ENCODE measurements around the gene OR8B3.
"Not testable (repeated sequence)": the region's sequence is repeated elsewhere in the genome, so short reads cannot be mapped to it uniquely, and the experiment has no call there.

OR8B3 gene, protein sequence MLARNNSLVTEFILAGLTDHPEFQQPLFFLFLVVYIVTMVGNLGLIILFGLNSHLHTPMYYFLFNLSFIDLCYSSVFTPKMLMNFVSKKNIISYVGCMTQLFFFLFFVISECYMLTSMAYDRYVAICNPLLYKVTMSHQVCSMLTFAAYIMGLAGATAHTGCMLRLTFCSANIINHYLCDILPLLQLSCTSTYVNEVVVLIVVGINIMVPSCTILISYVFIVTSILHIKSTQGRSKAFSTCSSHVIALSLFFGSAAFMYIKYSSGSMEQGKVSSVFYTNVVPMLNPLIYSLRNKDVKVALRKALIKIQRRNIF

DNA sequence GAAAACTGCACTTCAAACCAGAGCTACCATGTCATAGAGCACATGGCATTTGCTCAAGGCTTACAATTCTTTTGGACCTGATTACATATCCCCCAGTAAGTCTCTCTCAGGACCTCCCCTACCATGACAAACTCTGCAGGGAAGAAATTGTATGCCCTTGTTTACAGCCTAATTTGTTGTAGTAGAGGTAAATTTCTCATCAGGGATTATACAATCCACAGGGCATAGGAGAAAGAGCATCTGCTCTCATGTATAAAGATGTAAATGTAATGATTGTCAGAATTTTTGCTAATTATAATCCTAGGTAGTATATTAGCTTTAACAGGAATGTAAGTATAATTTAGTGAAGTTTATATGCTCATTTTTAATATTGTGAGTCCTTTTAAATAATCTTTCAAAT lies at the start of gene OR8B3:
OR8B3 (minus strand) TSS at position 101 of the 400 bp plus-strand sequence. CDS start 1,673 bp downstream, outside the sequence.
- no peak for DNase-seq (ENCODE audit: low read depth)

DNA sequence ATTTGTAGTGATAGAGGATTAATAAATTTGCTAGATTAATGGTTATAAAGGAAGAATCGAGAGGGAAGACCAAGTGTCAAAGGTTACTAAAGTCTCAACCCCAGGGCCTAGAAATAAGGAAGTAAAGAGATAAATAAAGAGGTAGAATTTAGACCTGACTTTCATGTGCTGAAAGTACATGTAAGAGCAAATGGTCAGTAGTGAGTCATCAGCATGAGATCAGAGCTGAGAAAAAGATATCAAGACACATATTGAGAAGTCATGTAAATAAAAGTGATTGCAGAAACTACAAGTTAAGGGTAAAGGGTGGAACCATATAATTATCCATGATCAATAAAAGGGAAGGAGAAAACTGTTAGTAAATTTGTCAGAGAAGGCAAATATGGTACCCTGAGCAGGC lies 48.1 kb upstream of the OR8B3 start:
- no peak for DNase-seq (ENCODE audit: low read depth)

DNA sequence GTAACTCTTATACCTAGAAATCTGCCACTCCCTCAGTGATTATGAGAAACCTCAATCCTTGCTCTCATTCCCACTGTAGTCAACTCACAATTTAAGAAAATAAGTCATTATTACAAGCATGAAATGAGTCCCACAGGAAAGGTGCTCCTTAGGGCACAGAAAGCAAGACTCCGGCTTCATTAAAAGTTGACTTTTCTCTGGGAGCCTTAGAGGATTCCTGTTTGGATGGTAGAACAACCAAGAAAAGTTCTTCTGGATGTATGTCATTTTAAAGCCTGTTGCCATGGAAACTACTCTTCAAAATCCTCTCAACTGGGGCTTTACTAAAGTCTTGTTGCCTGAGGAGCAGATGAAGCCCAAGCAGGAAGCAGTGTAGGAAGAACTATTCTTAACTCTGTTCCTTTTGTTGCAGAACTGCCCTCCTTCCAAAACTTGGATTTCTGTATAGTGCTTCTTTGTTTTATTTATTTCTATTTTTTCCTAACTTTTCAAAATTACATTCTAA lies 46.9 kb upstream of the OR8B3 start, which contains the start of gene OR8B8:
OR8B8 (minus strand) TSS at position 51 of the 505 bp plus-strand sequence. CDS start 4,611 bp downstream, outside the sequence.
- no peak for DNase-seq (ENCODE audit: low read depth)

DNA sequence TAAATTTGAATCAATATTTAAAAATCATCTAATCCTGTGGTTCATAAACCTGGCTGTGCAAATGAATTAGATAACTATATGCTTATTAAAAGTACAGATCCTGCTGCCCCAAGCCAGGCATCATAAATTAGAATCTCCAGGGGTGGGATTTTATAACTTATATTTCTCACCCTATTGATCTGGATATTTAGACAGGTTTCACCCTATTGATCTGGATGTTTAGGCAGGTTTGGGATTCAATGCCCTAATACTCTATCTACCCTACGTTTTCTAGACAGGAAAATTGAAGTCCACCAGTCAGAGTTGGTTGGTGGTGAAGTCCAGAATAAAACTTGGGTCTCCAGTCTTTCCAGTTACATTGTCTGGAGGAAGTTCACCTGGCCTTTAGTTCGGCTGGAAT lies 44.0 kb upstream of the OR8B3 start:
- DNase-seq (ENCODE audit: low read depth), result no peak

DNA sequence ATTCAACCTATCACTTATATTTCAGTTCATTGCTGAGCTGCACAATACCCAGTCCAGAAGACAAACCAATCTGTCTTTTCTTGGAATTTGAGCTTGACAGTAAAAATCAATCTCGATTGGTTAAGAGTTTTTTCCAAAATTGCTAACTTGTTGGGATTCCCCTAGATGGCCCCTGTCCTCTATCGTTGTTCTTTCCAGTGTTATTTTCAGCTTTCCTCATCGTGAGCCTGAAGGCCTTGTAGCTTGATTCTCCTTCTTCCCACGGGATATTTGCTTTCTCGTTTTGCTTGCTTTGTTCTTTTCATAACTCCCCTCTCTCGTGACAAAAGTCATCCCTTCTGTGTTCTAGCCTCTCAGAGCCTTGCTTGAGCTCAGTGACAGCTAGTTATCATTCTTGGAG lies 43.6 kb upstream of the OR8B3 start:
- no peak for DNase-seq (ENCODE audit: low read depth)

DNA sequence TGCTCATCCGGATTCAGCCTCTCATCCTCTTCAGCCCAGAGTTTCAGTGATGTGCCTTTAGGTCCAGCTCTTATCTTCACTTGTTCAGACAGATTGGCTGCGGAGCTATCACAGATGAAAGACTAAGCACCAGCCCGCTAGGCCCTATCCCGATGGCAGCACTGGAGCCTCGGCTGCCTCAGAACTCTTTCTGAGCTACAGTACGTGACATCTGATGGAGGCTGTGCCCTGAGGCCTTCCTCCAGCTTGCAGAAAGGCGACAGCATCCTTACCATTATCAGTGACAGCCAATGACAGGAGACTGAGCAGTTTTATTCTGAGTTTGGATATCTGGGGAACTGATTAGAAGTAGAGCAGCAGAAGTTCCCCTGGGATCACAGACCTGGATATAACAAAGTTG lies 42.7 kb upstream of the OR8B3 start:
- no peak for DNase-seq (ENCODE audit: low read depth)

DNA sequence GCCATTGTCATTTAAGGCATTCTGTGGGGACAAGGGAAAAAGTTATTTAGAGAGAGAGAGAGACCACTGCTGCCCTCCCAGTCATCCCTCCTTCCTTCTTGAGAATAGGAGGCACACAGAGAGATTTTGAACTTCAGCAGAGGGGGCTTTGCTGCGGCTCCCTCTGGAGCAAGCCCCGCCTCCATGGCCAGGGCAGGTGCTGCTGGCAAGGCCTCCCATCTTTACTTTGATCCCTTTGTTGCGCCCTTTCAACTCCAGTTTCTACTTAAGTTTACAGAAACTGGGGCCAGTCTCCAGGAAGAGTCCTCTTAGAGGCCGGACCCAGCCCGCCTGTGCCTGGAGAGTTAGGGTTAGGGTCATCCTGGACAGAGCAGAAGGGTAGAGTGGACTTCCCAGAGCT lies 42.3 kb upstream of the OR8B3 start:
- DNase-seq (ENCODE audit: low read depth), result no peak

DNA sequence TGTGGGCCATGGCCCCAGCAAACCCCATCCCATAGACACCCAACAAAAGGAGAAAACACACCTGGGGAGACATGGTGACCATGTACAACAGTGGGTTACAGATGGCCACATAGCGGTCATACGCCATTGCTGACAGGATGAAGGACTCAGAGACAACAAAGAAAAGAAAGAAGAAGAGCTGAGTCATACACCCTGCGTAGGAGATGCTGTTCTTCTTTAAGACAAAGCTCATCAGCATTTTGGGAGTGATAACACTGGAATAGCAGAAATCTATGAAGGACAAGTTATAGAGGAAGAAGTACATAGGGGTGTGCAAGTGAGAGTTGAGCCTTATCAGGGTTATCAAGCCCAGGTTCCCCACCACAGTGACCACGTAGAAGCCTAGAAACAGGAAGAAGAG lies 41.8 kb upstream of the OR8B3 start:
- no peak for DNase-seq (ENCODE audit: low read depth)

DNA sequence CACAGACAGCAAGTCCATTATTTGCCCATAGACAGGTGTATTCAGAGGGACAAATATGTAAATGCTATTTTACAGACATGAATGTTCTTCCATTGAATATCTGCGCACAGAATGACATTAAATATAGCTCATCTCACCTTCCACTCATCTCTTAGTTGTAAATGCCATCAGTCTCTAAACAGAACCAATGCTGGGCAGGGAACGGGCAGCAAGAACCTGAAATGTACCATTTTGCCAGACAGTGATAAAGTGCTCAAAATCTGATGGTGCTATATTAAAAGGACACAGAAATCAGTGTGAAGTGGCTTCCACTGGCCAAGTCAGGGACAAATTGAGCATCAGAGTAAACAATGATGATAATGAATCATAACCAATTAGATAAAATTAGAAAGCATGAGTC lies 35.9 kb upstream of the OR8B3 start:
- DNase-seq (ENCODE audit: low read depth), result no peak

DNA sequence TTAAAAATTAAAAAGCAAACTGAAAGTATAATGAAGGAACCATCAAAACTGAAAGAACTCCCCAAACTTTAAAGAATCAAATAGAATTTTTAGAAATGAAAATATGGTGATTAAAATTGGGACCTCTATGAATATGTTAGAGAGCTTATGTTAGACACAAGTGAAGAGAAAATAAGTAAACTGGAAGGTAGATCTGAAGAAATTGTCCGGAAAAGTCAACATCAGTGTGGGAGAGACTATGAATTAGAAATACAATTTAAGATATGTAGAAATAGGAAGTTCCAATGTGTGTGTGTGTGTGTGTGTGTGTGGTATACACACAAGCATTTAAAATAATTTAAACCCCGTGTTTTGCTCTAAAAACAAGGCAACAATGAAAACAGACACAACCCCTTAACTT lies 30.8 kb upstream of the OR8B3 start:
- DNase-seq (ENCODE audit: low read depth), result no peak

DNA sequence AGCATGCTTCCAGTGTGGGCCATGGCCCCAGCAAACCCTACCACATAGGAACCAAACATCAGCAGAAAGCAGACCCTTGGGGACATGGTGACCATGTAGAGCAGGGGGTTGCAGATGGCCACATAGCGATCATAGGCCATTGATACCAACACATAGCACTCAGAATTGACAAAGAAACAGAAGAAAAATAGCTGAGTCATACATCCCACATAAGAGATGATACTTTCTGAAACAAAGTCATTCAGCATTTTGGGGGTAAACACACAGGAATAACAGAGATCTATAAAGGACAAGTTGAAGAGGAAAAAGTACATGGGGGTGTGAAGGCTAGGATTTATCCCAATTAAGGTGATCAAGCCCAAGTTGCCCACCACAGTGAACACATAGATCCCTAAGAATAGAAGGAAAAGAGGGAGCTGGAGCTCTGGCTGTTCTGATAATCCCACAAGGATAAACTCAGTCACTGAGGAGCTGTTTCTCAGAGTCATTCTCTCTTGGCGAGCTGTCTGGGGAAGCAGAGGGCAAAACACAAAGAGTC lies 25.6 kb upstream of the OR8B3 start, which contains the start of gene OR8B4:
OR8B4 (minus strand) TSS at position 488 of the 538 bp plus-strand sequence; CDS start at position 488, 0 bp downstream.
- no peak for DNase-seq (ENCODE audit: low read depth)

DNA sequence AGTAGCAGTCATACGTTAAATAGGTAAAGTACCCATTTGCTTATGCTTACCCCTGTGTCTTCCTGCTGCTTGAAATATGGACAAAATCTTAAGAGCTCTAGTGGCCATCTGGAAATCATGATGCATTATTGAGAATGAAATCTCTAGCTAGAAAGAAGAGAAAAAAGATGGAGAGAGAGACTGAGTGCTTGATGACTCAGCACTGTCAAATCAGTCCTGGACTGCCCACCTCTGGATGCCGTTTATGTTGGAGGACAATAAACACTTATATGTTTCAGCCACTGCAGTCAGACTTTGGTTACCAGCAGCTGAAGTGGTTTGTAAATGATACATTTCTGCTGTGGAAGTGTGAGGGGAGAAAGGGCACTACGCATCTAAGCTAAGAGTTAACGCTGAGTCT lies 22.2 kb upstream of the OR8B3 start:
- DNase-seq (ENCODE audit: low read depth), result no peak

DNA sequence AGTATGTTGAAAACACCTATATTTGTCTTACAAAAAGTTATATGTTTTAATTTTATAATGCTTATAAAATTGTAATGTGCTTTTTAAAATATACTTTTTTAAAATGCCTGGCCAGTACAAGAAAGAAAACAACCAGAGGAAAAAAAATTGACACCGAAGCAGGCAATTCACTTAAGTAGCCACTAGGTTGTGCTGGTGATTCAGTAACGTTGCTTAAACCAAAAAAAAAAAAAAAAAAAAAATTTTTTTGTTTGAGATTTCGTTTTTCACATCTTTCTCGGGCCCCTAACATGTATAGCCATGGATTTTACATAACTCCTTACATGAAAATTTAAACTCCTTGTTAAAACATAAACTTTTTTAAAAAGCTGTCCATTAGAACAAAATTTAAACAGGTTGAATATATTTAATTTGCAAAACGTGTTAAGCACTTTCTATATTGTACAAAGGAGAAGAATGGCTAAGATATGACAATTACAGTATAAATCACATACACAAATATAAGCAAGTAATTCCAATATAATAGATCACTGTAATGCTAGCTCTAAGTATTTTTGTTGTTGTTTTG lies 16.6 kb upstream of the OR8B3 start:
- no peak for DNase-seq (ENCODE audit: low read depth)

DNA sequence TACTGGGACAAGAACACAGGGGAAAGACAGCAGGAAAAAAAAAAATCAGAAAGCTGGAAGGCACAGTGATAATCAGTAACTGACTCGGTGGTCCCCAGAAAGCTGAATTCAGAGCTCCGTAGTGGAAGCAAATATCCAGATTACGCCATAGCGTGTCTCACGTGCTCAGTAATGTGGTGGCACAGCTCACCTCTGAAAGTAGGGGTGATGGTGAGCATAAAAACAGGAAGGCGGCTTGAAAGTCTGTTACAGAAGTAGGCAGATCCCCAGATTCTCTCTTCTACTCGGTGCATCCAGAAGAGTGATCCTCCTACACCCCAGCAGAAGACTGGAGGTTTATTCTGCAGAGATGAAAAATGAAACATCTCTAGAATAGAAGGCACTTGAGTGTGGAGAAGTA lies 11.1 kb upstream of the OR8B3 start:
- no peak for DNase-seq (ENCODE audit: low read depth)

DNA sequence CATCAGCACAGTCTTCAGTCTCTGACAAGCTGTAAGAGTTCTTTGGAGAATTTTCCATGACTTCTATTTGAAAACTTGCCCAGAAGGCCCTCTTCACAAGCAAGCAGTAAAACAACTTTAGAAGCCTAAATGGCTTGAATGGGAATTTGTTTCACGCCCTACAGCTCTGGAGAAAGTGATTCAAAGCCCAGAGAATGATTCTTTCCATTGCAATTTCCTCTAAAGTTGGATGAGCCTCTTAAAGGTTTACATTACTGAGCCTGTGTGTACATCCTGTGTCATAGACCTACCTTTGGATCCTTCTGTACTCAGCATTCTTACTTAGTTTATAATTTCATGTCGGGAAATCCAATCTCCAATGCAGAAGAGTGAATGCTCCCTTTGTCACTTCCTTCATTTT lies 6.8 kb upstream of the OR8B3 start:
- no peak for DNase-seq (ENCODE audit: low read depth)

DNA sequence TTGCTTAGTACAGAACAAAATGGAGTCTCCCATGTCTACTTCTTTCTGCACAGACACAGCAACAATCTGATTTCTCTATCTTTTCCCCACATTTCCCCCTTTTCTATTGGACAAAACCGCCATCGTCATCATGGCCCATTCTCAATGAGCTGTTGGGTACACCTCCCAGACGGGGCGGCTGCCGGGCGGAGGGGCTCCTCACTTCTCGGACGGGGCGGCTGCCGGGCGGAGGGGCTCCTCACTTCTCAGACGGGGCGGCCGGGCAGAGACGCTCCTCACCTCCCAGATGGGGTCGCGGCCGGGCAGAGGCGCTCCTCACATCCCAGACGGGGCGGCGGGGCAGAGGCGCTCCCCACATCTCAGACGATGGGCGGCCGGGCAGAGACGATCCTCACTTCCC lies 4.4 kb upstream of the OR8B3 start:
- not testable (repeated sequence) for DNase-seq (ENCODE audit: low read depth)

DNA sequence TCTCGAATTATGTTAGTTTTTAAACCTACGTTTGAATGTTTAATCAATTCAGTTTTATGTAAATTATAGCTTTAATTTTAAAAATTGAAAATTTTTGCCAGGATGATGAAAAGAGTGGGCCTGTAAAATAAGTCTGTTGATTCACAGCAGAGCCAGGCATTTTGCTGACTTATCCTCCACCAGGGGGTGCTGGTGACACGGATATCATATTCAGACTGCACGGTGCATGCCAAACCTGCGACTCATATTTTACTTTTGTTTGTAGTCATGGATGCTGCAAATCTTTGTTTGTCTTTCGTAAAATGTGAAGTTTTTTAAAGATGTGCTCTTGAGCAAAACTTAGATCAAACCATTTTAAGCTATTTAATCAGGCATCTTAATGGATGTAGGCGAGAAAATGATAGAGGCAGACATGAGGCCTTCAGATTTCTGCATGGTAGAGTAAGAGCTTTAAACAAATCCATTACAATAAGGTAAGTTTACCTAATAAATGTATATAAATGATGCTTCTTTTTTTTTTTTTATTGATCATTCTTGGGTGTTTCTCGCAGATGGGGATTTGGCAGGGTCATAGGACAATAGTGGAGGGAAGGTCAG lies 3.6 kb upstream of the OR8B3 start:
- no peak for DNase-seq (ENCODE audit: low read depth)

DNA sequence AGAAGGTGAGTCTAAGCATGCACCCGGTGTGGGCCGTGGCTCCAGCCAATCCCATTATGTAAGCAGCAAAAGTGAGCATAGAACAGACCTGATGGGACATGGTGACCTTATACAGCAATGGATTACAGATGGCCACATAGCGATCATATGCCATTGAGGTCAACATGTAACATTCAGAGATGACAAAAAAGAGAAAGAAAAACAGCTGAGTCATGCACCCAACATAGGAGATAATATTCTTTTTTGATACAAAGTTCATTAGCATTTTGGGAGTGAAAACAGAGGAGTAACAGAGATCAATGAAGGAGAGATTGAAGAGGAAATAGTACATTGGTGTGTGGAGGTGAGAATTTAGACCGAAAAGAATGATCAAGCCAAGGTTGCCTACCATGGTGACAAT lies 2.0 kb downstream of the OR8B3 start:
- DNase-seq (ENCODE audit: low read depth), result not testable (repeated sequence)

DNA sequence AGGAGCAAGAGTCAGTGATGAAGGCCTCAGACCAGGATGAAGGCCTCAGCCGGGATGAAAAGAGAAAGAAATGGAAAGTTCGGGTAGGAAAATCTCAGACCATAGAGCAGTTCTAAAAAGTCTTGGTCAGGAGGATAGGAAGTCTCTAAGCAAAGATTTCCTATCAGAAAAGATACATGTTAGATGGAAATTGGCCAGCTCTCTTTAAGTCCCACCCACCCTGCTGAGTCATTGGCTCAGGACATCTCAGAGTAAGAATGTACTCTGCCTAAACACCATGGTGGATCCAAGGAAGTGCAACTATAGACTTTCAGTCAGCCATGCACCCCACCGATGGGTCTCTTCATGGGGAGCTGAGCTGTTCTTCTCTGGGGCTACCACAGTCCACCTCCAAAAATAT lies 4.4 kb downstream of the OR8B3 start:
- no peak for DNase-seq (ENCODE audit: low read depth)

DNA sequence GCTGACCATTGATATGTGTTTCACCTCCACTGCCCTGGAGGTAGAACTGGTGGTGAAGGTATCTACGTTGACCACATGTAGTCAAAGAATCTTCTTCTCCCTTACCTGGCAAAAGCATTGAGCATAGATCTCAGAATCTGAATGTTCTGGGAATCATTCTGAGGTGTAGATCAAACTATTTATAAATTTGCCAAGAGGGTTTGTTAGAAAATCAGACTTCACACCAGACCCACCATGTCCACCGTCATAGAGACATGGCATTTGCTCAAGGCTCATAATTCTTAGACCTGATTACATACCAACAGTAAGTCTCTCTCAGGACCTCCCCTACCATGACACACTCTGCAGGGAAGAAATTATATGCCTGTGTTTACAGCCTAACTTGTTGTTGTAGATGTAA lies 14.4 kb downstream of the OR8B3 start, which contains the start of gene OR8B2:
OR8B2 (minus strand) TSS at position 101 of the 400 bp plus-strand sequence. CDS start 1,156 bp downstream, outside the sequence.
- DNase-seq (ENCODE audit: low read depth), result no peak

DNA sequence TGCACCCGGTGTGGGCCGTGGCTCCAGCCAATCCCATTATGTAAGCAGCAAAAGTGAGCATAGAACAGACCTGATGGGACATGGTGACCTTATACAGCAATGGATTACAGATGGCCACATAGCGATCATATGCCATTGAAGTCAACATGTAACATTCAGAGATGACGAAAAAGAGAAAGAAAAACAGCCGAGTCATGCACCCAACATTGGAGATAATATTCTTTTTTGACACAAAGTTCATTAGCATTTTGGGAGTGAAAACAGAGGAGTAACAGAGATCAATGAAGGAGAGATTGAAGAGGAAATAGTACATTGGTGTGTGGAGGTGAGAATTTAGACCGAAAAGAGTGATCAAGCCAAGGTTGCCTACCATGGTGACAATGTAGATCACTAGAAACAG lies 16.0 kb downstream of the OR8B3 start:
- not testable (repeated sequence) for DNase-seq (ENCODE audit: low read depth)

DNA sequence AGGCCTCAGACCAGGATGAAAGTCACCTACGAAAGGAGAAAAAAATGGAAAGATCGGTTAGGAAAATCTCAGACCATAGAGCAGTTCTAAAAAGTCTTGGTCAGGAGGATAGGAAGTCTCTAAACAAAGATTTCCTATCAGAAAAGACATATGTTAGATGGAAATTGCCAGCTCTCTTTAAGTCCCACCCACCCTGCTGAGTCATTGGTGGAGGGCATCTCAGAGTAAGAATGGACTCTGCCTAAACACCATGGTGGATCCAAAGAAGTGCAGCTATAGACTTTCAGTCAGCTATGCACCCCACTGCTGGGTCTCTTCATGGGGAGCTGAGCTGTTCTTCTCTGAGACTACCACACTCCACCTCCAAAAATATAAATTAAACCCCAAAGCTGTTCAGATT lies 18.2 kb downstream of the OR8B3 start:
- DNase-seq (ENCODE audit: low read depth), result no peak

DNA sequence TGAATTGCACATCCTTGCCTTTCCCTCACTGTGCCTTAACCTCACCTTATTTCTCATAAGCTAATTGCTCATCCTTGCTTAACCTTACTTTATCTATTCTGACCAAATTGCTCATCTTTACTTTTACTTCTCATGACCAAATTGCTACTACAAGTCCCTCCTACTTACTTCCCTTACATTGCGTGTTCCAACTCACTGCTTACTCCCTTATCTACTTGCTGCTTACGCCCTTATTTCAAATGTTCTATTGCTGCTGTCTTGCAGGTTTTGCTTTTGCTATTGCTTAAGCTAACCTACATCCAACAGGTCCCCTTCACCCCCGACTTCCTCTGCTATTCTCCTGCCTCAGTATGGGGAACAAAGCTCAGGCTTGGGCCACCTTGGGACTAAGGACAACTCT lies 22.5 kb downstream of the OR8B3 start:
- no peak for DNase-seq (ENCODE audit: low read depth)

Data from activated T-helper 9 cell treated with anti-CD3 and anti-CD28 coated beads, Interleukin-2, amount 50 U/mL, for 16 hours (primary cell).